ENCODE results near the gene ANXA1. TPM values are rescaled to one million over a fixed set of nuclear protein-coding genes. Genes with fewer than 3 reads are reported as not detected.

Gene ANXA1
- total and polyA plus RNA-seq, 2 of the 13 experiments (the other 11 are each of a cell fraction or from before 2014, with no cell fraction given) = 0.15 to 0.20 TPM

DNA sequence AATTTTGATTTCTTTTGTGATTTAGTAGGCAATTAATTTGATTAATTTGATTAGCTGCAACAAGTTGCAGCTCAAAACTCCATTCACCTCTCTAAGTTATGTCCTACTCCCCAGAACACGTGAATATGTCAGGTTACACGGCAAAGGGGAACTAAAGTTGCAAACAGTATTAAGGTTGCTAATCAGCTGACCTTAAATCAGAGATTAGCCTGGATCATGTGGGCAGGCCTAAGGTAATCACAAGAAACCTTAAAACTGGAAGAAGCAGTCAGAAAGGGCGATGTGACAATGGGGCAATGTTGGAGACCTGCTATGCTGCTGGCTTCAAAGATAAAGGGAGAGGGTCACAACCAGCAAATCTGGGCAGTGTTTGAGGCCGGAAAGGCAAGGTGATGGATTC is 47.3 kb upstream of the ANXA1 start (continued):
- TF ChIP-seq ZNF550 (CRISPR knock-in tag; IDR thresholded peaks at IDR 0.05; ENCODE audit: borderline replicate concordance) = no peak
- no peak for TF ChIP-seq ZNF30 (CRISPR knock-in tag; IDR thresholded peaks at IDR 0.05)

DNA sequence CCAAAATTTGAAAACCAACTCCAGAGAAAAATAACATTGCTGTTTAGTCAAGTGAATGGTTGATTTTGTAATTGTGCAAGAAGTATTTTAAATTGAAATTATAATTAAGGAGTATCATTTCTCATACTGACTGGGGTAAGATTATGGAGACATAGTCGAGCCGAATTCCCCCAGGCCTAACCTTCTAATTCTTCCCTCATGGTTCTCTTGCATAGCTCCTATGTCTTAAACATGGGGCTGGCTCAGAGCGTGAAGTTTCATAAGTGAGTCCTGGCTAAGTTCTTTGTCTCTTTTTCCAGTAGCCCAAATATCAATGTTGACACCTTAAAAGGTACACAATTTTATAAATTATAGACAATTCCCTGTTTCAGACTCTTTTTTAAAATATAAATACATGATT is 46.7 kb upstream of the ANXA1 start:
- CTCF ChIA-PET (ENCODE audit: low intra/inter-chr PET ratio, low total read pairs) = no interaction called here
- POLR2A ChIA-PET = no interaction called here

More for the DNA sequence above, 46.7 kb upstream of the ANXA1 start:
- H3K79me2 ChIP-seq (ENCODE audit: insufficient read depth, low read length) = no peaks in the 10 kb centered on the region
- H3K9ac ChIP-seq (ENCODE audit: insufficient read depth, low read depth, low read length) = no peak overlapping the region
- intact Hi-C loops (cut with micrococcal nuclease; ENCODE audit: unreplicated experiment) = loop anchor here (5.0 kb wide), 1 partner anchor 97 kb away; no protein-coding TSS in a partner anchor
- H3K4me1 ChIP-seq (ENCODE audit: insufficient read depth, low read length) = no peaks in the 10 kb centered on the region
- in situ Hi-C loops (cut with HindIII; ENCODE audit: extremely low pct_ligation_motif_present, low pct_unique_long_range_greater_than_20kb) = loop anchor here (5.0 kb wide), 1 partner anchor 77 kb away; no protein-coding TSS in a partner anchor
- H3K4me2 ChIP-seq (ENCODE audit: low read depth, low read length) = no peak overlapping the region
- H3K27ac ChIP-seq (ENCODE audit: extremely low read length, insufficient read depth, low read length) = no peak overlapping the region
- ATAC-seq (no peak), DNase-seq (ENCODE audit: low spot score) (no peak), FAIRE-seq (no peak)
- TF ChIP-seq, protein P1, sequence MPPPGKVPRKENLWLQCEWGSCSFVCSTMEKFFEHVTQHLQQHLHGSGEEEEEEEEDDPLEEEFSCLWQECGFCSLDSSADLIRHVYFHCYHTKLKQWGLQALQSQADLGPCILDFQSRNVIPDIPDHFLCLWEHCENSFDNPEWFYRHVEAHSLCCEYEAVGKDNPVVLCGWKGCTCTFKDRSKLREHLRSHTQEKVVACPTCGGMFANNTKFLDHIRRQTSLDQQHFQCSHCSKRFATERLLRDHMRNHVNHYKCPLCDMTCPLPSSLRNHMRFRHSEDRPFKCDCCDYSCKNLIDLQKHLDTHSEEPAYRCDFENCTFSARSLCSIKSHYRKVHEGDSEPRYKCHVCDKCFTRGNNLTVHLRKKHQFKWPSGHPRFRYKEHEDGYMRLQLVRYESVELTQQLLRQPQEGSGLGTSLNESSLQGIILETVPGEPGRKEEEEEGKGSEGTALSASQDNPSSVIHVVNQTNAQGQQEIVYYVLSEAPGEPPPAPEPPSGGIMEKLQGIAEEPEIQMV (CRISPR knock-in tag; IDR thresholded peaks at IDR 0.05; ENCODE audit: low read depth) = no peak
- TF ChIP-seq MTF2 (CRISPR knock-in tag; IDR thresholded peaks at IDR 0.05; ENCODE audit: borderline replicate concordance) (no peak), KLF15 (CRISPR knock-in tag; IDR thresholded peaks at IDR 0.05; ENCODE audit: borderline replicate concordance) (no peak), BRF2 (CRISPR knock-in tag; IDR thresholded peaks at IDR 0.05) (no peak), SYNCRIP (IDR thresholded peaks at IDR 0.05; ENCODE audit: insufficient read depth, low read depth, low read length) (no peak), ZNF878 (CRISPR knock-in tag; IDR thresholded peaks at IDR 0.05) (no peak), TBL1XR1 (IDR thresholded peaks at IDR 0.05; ENCODE audit: borderline replicate concordance, low read length, partially characterized antibody) (no peak), ZNF20 (CRISPR knock-in tag; IDR thresholded peaks at IDR 0.05) (no peak), ZNF292 (CRISPR knock-in tag; IDR thresholded peaks at IDR 0.05; ENCODE audit: borderline replicate concordance, low read depth) (no peak), KMT2A (CRISPR knock-in tag; IDR thresholded peaks at IDR 0.05) (no peak), CERS6 (CRISPR knock-in tag; IDR thresholded peaks at IDR 0.05) (no peak), ZNF773 (CRISPR knock-in tag; IDR thresholded peaks at IDR 0.05; ENCODE audit: borderline replicate concordance) (no peak), ESRRA (CRISPR knock-in tag; IDR thresholded peaks at IDR 0.05; ENCODE audit: low read depth) (no peak), PLRG1 (conservative IDR thresholded peaks at IDR 0.05) (no peak)
- H3K9me3 ChIP-seq (ENCODE audit: low read length) = no peaks in the 10 kb centered on the region
- no peaks in the 10 kb centered on the region; a peak in 1 of 5 replicates for H3K27me3 ChIP-seq (ENCODE audit: control insufficient read depth in 1 of 2, insufficient read depth in 2 of 2, low read length in 2 of 2)
- H2AFZ ChIP-seq (ENCODE audit: low read length) = no peak overlapping the region
- H3K36me3 ChIP-seq (replicated peaks in 1 of 2; ENCODE audit: control insufficient read depth in 1 of 2, insufficient read depth in 2 of 2, low read length in 2 of 2) = no peaks in the 10 kb centered on the region
- H3K4me3 ChIP-seq (replicated peaks in 1 of 3; ENCODE audit: insufficient read depth in 1 of 3, low read depth in 2 of 3, low read length in 3 of 3) = no peak overlapping the region
- no peaks in the 10 kb centered on the region for H4K20me1 ChIP-seq (ENCODE audit: insufficient read depth, low read length)
- no TSS peak for BruUV-seq (replicated peaks)
- 16% methylated on average over 3 of the region's 3 CpGs for WGBS (ENCODE audit: low lambda C conversion rate)
